GM18861 (cell line): ENCODE results near the gene SPHK1.

ENCODE experiments used
- ATAC-seq: cut with Tn5 transposase; IDR thresholded peaks from one replicate; pipeline ENCODE4 v1.9.1; 2021; ENCODE audit not compliant: unreplicated experiment

Gene SPHK1

DNA sequence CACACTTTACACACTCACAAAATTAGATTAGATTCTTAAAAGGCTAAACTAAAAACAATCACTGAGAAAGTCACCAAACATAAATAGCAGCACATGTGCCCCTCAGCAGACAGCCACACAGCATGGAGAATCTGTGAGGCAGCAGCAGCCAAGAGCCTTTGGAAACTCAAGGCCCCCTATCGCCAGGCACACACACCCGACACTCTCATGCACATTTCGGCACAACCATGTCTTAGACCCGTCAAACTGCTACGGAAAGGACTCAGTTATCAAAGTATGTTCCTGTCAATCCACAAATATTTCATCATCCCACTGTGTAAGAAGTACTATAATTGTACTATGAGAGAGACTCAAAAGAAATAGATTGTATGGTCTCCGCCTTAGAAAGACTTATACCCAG lies 47.6 kb downstream of the SPHK1 start:
- no peak for ATAC-seq

- ATAC-seq: no peak
These were observed 48.4 kb downstream of the SPHK1 start for GRCh38 chr17:76432712-76433336.

DNA sequence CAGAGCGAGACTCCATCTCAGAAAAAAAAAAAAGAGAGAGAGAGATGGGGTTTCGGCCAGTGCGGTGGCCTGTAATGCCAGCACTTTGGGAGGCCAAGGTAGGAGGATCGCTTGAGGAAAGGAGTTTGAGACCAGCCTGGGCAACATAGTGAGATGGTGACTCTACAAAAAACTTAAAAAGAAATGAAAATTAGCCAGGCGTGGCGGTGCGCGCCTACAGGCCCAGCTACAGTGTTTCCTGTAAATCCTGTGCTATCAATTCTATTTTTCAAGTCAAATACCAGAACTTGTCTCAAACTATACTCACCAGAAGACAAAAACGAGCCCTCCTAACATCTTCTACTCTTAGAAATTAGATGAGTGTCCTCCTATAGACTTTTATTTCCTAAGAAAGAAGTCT lies 49.3 kb downstream of the SPHK1 start:
- ATAC-seq: no peak

GRCh38 chr17:76434870-76435269 lies 50.5 kb downstream of the SPHK1 start:
- ATAC-seq: no peak

GRCh38 chr17:76435751-76436150 lies 51.3 kb downstream of the SPHK1 start:
- ATAC-seq: no peak
